WTC11 (cell line): Measurements from ENCODE around the gene PGM2.

Experiments
- CBFB ChIP-seq: sonication (generic); formaldehyde crosslinking; IDR thresholded peaks from 2 replicates; pipeline ENCODE4 v1.8.1; 2022; ENCODE audit warnings: mild to moderate bottlenecking, low read depth, missing genetic modification reagents
- TEAD4 ChIP-seq: sonication (generic); formaldehyde crosslinking; IDR thresholded peaks from 2 replicates; pipeline ENCODE4 v1.8.0; 2022; ENCODE audit warnings: mild to moderate bottlenecking, missing genetic modification reagents
- USF2 ChIP-seq: sonication (generic); formaldehyde crosslinking; IDR thresholded peaks from 2 replicates; pipeline ENCODE4 v1.8.1; 2023; ENCODE audit warnings: mild to moderate bottlenecking, missing genetic modification reagents, moderate library complexity
- TF ChIP-seq, protein P1 (sequence below): fragments of 200-600 bp; IDR thresholded peaks from 2 replicates; pipeline ENCODE4 v1.8.0; 2022; ENCODE audit warnings: antibody characterized with exemption
- TF ChIP-seq, protein P2 (sequence below): sonication (generic); formaldehyde crosslinking; IDR thresholded peaks from 2 replicates; pipeline ENCODE4 v1.8.1; 2022; ENCODE audit warnings: low read depth, missing genetic modification reagents, borderline replicate concordance
- TF ChIP-seq, protein P3 (sequence below): sonication (generic); formaldehyde crosslinking; IDR thresholded peaks from 2 replicates; pipeline ENCODE4 v1.8.0; 2023; ENCODE audit warnings: mild to moderate bottlenecking, missing genetic modification reagents
- TF ChIP-seq, protein P4 (sequence below): sonication (generic); formaldehyde crosslinking; IDR thresholded peaks from 2 replicates; pipeline ENCODE4 v1.8.0; 2022; ENCODE audit warnings: mild to moderate bottlenecking, missing genetic modification reagents

DNA sequence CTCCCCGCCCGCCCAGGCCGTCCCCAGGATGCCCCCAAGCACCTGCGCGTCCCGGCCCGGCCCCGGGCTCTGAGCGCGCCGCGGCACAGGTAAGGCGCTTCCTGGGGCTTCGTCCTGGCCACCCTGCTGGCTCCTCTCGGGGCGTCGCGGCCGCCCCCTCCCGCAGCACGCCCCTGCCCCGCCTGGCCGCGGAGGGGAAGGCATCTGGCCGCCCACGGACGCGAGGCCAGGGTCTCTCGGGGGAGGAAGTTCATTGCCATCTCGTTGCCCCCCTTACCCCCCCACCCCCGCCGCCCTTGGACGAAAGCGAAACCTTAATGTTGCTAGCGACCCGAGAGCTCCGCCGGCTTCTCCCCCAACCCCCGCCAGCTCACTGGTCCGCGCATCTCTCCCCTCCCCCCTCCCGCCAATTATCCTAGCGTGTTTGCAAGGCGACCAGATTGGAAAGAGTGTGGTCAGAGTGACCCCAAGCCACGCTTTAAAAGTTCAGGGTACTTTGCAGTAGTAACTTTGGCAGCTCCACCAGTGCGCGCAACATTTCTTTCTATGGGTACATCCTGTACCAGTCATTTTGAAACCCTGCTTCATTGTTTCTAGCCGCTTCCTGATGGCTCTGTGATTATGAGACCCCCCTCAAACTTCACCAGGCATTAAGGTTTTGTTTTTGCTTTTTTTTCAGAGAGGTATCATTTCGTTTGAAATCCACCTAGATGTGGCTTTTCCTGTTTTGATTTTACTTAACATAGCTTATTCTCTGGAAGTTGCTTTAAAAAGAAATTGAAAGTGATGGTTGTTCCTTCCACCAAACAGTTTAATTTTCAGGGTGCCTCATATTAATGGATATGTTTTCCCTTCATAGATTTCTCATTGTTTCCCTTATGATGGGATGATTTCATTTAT lies 65.0 kb downstream of the PGM2 start:
- TF ChIP-seq USF2 (no peak), CBFB (CRISPR knock-in tag) (no peak), TEAD4 (CRISPR knock-in tag) (no peak)
- TF ChIP-seq, protein P1, sequence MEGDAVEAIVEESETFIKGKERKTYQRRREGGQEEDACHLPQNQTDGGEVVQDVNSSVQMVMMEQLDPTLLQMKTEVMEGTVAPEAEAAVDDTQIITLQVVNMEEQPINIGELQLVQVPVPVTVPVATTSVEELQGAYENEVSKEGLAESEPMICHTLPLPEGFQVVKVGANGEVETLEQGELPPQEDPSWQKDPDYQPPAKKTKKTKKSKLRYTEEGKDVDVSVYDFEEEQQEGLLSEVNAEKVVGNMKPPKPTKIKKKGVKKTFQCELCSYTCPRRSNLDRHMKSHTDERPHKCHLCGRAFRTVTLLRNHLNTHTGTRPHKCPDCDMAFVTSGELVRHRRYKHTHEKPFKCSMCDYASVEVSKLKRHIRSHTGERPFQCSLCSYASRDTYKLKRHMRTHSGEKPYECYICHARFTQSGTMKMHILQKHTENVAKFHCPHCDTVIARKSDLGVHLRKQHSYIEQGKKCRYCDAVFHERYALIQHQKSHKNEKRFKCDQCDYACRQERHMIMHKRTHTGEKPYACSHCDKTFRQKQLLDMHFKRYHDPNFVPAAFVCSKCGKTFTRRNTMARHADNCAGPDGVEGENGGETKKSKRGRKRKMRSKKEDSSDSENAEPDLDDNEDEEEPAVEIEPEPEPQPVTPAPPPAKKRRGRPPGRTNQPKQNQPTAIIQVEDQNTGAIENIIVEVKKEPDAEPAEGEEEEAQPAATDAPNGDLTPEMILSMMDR = no peak
- TF ChIP-seq, protein P2, sequence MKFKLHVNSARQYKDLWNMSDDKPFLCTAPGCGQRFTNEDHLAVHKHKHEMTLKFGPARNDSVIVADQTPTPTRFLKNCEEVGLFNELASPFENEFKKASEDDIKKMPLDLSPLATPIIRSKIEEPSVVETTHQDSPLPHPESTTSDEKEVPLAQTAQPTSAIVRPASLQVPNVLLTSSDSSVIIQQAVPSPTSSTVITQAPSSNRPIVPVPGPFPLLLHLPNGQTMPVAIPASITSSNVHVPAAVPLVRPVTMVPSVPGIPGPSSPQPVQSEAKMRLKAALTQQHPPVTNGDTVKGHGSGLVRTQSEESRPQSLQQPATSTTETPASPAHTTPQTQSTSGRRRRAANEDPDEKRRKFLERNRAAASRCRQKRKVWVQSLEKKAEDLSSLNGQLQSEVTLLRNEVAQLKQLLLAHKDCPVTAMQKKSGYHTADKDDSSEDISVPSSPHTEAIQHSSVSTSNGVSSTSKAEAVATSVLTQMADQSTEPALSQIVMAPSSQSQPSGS (CRISPR knock-in tag) = no peak
- TF ChIP-seq, protein P3, sequence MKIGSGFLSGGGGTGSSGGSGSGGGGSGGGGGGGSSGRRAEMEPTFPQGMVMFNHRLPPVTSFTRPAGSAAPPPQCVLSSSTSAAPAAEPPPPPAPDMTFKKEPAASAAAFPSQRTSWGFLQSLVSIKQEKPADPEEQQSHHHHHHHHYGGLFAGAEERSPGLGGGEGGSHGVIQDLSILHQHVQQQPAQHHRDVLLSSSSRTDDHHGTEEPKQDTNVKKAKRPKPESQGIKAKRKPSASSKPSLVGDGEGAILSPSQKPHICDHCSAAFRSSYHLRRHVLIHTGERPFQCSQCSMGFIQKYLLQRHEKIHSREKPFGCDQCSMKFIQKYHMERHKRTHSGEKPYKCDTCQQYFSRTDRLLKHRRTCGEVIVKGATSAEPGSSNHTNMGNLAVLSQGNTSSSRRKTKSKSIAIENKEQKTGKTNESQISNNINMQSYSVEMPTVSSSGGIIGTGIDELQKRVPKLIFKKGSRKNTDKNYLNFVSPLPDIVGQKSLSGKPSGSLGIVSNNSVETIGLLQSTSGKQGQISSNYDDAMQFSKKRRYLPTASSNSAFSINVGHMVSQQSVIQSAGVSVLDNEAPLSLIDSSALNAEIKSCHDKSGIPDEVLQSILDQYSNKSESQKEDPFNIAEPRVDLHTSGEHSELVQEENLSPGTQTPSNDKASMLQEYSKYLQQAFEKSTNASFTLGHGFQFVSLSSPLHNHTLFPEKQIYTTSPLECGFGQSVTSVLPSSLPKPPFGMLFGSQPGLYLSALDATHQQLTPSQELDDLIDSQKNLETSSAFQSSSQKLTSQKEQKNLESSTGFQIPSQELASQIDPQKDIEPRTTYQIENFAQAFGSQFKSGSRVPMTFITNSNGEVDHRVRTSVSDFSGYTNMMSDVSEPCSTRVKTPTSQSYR (CRISPR knock-in tag) = no peak
- TF ChIP-seq, protein P4, sequence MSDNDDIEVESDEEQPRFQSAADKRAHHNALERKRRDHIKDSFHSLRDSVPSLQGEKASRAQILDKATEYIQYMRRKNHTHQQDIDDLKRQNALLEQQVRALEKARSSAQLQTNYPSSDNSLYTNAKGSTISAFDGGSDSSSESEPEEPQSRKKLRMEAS = no peak
